COLO668 (cell line): ENCODE data around the gene PTPRS.
"Not testable (repeated sequence)": the region's sequence is repeated elsewhere in the genome, so short reads cannot be mapped to it uniquely, and the experiment has no call there.

Source experiments
- DNase-seq: peaks from one replicate; lab custom pipeline; 2025; ENCODE audit not compliant: unreplicated experiment; lab: John Stamatoyannopoulos, UW

The PTPRS gene

DNA sequence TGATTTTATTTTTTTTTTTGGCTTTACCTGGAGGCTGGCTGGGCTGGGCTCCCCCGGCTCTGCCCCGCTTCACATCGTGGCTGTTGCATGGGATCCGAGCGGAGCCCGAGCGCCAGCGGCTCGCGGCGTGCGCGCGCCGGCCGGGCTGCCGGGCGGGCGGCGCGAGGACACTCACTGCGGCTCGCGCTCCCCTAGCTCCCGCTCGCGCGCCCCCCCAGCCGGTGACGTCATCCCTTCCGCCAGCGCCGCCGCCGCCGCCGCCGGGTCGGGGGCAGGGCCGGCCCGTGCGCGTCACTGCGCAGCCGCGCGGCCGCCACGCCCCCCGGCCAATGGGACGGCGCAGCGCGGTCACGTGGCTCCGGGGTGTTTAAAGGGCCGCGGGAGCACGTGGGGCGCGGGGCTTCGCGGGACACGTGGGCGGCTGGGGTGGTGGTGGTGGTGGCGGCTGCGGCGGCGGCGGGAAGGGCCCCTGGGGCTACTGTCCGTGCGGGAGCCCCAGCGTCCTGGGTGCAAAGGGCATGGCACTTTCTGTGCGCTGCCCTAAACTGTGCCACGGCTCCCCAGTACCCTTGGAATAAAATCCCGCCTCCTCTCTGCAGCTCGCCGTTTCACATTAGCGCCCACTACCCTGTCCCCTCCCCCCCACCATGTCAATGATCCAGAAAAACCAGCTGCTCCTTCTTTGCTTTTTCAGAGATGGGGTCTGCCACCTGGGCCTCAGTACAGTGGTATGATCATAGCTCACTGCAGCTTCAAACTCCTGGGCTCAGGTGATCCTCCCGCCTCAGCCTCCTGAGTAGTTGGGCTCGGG is at the start of gene PTPRS:
Gene PTPRS (minus strand): TSS at position 176 of the 811 bp plus-strand sequence. CDS start 54,672 bp downstream, outside the sequence.
- peak; percentile 88 for DNase-seq

- DNase-seq, result no peak
Measured at GRCh38 chr19:5389353-5389752, 48.7 kb upstream of the PTPRS start.

- no peak for DNase-seq
Measured at GRCh38 chr19:5387472-5387871, 46.9 kb upstream of the PTPRS start.

- no peak for DNase-seq
Measured at GRCh38 chr19:5386841-5387240, 46.2 kb upstream of the PTPRS start.

GRCh38 chr19:5381197-5381596 is 40.6 kb upstream of the PTPRS start:
- DNase-seq, result not testable (repeated sequence)

DNA sequence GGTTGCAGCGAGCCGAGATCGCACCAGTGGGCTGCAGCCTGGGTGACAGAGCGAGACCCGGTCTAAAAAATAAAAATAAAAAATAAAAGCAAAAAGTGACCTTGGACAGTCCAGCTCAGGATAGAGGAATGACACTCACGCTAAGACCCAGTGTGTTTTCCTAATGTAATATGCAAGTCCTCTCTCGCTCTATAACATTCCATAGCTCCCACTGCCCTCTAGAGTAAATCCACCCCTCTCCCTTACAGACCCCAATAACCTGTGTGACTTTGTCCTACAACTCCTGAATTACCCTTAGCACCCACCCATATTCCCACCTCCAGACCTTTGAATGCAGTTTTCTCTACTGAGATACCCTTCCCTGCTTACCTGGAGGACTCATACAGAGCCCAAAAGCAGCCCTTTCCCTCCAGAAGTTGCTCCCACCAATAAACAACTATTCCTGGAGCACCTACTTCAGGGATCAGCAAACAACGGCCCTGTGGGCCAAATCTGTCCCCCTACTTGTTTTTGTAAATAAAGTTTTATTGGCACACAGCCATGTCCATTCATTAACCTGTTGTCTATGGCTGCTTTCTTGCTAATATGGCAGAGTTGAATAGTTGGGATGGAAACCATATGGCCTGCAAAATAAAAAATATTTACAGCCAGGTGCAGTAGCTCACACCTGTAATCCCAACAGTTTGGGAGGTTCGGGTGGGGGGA is 39.8 kb upstream of the PTPRS start:
- DNase-seq, result no peak

GRCh38 chr19:5376928-5377327 is 36.3 kb upstream of the PTPRS start:
- DNase-seq, result no peak

- DNase-seq, result no peak
Measured at GRCh38 chr19:5372572-5373200, 32.1 kb upstream of the PTPRS start.

- peak; percentile 37 for DNase-seq
Measured at GRCh38 chr19:5369962-5370367, 29.4 kb upstream of the PTPRS start.

GRCh38 chr19:5369304-5369703 is 28.7 kb upstream of the PTPRS start:
- no peak for DNase-seq

GRCh38 chr19:5367530-5368133 is 27.0 kb upstream of the PTPRS start:
- no peak for DNase-seq

DNA sequence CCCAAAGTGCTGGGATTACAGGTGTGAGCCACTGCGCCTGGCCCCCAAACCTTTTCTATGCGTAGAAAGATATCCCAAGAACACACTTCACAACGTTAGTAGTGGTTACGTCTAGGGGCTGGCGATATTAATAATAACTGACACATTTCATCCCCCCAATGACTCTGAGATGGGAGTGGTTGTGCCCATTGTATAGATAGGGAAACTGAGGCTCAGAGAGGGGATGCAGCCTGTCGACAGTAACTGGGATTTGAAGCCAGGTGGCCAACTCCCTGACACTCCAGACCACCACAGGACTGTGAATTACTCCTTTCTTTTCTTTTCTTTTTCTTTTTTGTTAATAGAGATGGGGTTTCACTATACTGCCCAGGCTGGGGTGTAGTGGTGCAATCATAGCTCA is 25.3 kb upstream of the PTPRS start:
- no peak for DNase-seq

- no peak for DNase-seq
Measured at GRCh38 chr19:5364674-5365073, 24.1 kb upstream of the PTPRS start.

GRCh38 chr19:5361839-5362238 is 21.2 kb upstream of the PTPRS start:
- DNase-seq, result not testable (repeated sequence)

DNA sequence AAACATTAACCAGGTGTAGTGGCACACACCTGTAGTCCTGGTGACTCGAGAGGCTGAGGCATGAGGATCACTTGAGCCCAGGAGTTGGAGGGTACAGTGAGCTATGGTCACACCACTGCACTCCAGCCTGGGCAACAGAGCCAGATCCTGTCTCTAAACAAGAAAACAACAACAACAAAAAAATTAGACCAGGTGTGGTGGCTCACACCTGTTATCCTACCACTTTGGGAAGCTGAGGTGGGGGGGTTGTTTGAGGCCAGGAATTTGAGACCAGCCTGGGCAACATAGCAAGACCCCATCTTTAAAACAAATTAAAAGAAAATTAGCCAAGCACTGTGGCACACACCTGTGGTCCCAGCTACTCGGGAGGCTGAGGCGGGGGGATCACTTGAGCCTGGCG is 20.8 kb upstream of the PTPRS start:
- DNase-seq, result no peak

GRCh38 chr19:5360003-5360780 is 19.6 kb upstream of the PTPRS start:
- no peak for DNase-seq

GRCh38 chr19:5358173-5358800 is 17.7 kb upstream of the PTPRS start:
- DNase-seq, result no peak

DNA sequence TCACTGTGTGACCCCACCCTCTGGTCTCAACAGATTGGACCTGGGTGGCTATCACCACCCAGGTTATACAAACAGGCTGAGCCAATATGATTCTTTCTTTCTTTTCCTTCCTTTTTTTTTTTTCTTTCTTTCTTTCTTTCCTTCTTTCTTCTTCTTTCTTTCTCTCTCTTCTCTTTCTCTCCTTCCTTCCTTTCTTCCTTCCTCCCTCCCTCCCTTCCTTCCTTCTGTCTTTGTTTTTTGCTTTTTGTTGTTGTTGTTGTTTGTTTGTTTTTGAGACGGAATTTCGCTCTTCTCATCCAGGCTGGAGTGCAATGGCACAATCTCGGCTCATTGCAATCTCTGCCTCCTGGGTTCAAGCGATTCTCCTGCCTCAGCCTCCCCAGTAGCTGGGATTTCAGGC is 17.0 kb upstream of the PTPRS start:
- no peak for DNase-seq

GRCh38 chr19:5356918-5357317 is 16.3 kb upstream of the PTPRS start:
- no peak for DNase-seq

DNA sequence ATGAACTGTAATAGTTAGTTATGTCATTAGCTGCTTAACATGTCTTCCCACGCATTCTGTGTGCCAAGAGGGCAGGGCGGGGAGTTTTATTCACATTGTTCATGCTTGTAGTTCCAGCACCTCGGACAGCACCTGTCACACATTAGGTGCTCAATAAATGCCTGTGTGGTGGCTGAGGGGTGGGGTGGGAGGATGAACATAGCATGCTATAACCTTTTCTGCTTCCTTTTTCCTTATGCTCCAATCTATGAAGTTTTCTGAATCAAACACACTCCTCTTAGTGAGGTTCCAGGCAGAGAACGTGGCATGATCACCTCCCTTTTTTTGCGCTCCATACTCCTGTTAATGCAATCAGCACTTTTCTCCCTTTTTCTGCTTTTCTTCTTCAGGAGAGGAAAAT is 15.8 kb upstream of the PTPRS start:
- DNase-seq, result no peak
